Urothelium cell line (cell line): ENCODE results near the gene FSD1.
A peak's percentile ranks its signal among the peaks of the same experiment; 100 is the strongest.
"Not testable (repeated sequence)": the region's sequence is repeated elsewhere in the genome, so short reads cannot be mapped to it uniquely, and the experiment has no call there.

Source experiments
- DNase-seq: peaks from one replicate; pipeline ENCODE4 v3.0.0; 2011; ENCODE audit warnings: low spot score, mixed read lengths
- FAIRE-seq: peaks from 2 replicates; lab custom pipeline; 2011; peaks lifted over from hg19 to GRCh38; lab: Jason Lieb, UNC

Gene FSD1

DNA sequence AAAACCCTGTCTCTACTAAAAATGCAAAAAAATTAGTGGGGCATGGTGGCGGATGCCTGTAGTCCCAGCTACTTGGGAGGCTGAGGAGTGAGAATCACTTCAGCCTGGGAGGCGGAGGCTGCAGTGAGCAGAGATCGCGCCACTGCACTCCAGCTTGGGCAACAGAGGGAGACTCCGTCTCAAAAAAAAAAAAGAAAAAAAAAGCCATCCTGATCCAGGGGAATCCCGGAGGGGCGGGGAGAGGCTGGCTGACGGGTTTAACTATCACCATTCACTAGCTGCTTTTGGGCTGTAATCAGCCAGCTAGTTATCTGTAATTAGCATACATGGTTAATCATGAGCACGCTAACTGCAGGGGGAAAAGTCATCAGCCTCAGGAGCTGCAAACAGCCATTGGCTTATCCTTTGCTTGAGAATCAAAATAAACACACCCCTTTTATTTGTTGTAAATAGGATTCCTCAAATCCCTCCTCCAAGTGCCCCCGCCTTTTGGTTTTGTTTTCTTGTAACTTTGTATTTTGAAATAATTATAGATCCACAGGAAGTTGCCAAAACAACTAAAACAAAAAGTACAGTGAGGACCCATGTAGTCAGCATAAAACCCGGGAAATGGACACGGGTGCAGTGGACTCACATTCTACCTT, 9.6 kb downstream of the FSD1 start:
- FAIRE-seq, result no peak
- DNase-seq, result no peak

DNA sequence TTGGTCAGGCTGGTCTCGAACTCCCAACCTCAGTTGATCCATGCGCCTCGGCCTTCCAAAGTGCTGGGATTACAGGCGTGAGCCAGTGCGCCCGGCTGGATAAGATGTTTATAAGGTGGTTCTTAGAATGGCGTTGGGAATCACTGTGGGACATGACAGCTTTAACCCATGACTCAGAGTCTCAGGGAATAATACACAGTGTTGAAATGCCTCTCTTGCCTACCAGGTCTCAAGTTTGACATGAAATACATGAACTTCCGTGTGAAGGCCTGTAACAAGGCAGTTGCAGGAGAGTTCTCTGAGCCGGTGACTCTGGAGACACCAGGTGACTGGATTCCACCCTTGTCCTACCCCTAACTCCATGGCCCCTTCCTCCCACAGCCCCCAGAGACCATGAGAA, 12.6 kb downstream of the FSD1 start:
- FAIRE-seq (no peak), DNase-seq (no peak)

DNA sequence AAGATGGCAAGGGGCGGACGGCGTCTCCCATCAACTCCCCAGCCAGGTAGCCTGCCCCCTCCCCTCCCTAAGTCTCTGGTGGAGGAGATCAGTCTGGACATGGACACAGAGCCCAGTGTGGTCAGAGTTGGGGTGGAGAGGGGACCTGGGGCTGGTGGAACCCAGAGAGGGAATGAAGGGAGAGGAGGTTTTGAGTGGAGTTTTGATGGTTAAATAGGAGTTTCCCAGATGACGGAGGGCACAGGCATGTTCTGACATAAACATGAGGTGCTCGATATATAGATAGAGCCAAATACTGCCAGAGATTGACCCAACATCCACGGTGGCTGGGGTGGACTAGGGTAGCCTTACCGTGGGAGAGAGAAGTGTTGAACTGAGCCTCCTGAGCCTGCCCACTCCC, 14.1 kb downstream of the FSD1 start:
- FAIRE-seq (no peak), DNase-seq (no peak)

DNA sequence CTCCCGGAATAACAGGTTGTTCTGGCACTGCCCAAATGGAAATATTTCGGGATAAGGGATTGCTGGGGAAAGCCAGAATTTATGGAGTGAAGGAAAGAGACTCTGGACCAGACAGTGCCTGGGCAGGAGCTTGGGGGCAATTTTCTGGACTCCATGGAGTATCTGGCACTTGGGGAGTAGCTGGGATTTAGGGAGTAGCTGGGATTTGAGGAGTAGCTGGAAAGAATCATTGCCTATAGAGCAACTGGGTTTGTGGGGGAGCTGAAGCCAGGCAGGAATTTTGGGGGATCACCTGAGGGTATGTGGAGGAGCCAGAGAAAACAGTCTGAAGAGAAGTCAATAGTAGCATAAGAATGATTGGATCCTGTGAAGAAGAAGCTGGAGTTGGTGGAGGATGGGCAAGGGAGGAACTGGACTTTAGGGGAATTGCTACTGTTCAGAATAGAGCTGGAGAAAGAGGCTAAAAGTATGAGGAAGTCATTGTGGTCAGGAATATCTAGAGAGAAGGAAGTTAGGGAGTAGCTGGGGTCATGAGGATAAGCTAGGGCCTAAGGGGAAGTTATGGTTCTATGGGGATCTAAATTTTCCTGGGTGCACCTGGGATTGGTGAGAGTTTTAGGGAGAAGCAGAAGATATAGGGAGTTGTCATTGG, 14.8 kb downstream of the FSD1 start:
- DNase-seq (no peak), FAIRE-seq (no peak)

DNA sequence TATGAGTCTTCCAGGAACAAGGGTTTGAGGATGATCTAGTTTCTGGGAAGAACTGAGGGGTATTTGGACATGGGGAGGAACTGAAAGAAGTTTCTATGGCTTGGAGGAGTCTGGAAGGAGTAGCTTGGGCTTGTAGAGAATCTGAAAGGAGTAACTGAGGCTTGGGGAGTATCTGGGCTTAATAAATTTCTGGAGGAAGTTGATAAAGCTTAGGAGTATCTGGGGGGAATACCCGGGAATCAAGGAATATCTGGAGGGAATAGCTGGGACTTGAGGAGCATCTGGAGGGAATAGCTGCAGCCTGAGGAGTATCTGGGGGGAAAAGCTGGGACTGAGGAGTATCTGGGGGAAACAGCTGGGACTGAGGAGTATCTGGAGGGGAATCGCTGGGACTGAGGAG, 16.0 kb downstream of the FSD1 start:
- DNase-seq (no peak), FAIRE-seq (no peak)

DNA sequence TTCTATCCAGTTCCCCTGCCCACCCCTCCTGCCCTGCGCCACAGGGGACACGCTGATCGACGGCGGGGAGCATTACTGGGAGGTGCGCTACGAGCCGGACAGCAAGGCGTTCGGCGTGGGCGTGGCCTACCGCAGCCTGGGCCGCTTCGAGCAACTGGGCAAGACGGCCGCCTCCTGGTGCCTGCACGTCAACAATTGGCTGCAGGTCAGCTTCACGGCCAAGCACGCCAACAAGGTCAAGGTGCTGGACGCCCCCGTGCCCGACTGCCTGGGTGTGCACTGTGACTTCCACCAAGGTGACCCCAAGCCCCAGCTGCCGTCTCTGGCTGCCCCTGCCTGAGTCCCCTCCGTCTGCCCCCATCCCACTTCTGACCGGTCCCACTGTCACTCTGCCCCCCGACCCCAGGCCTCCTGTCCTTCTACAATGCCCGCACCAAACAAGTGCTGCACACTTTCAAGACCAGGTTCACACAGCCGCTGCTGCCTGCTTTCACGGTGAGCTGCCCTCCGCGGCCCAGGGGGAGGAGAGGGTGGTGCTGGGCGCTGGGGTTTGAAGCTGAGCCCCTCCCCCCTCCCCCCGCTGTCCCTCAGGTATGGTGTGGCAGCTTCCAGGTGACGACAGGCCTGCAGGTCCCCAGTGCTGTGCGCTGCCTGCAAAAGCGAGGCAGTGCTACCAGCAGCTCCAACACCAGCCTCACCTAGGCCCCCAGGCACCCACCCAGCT, 18.7 kb downstream of the FSD1 start:
- FAIRE-seq (no peak), DNase-seq (no peak)

DNA sequence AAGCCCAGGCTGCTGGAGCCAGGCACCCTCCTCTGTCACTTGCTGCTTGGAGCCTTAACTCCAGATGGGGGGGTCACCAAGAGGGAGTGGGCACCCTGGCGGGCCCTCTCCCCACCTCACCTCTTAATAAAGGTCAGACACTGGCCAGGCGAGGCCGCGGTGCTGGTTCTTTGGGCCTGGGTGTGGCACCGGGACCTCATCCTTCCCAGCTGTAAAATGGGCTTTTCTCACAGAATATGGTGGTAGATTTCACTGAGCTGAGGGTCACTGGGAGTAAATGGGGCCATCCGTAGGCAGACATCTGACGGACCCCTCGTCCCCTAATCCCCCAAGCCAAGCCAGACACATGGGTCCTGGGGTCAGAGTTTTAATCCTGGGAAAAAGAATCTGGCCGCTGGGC, 19.3 kb downstream of the FSD1 start:
- no peak for DNase-seq
- FAIRE-seq, result no peak

DNA sequence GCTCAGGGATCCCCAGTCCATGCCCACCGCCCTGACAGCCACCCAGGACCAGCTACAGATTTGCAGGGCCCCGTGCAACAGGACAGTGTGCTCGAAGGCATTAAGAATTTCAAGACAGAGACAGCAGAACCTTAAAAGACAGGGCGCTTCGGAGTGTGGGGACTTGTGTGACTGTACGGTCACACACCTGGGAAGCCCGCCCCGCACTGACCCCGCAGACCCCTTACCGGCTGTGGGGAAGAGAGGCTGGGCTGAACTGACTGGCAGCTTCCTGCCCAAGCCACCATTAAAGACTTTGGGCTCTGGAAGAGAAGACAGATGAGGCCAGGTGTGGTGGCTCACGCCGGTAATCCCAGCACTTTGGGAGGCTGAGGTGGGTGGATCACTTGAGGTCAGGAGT, 19.8 kb downstream of the FSD1 start:
- DNase-seq, result no peak
- no peak for FAIRE-seq

DNA sequence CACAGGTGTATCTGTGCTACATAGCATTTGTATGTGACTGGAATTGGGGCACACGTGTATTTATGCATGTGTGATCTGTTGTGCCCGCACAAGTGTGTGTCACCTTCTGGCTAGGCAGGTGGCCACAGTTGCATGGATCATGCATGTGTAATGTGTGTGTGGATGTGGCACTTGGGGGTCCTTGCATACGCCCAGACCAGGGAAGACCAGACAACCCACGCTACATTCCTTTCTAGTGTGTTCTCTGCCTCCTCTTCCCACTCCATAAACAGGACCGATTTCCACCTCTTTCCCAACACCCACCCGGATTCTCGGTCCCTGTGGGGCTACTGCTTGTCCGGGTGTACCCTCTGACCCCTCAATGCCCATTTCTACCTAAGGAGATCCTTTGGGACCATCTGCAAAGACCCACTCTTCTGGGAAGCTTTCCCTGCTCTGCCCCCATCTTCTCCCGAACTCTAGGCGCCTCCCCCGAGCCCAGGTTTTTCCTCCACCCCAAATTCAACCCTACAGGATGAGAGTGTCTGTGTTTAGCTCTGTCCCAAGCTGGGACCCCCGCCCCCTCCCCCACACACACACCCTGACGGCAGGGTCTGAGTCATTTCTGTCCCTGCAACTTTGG, 21.9 kb downstream of the FSD1 start:
- FAIRE-seq, result no peak

DNA sequence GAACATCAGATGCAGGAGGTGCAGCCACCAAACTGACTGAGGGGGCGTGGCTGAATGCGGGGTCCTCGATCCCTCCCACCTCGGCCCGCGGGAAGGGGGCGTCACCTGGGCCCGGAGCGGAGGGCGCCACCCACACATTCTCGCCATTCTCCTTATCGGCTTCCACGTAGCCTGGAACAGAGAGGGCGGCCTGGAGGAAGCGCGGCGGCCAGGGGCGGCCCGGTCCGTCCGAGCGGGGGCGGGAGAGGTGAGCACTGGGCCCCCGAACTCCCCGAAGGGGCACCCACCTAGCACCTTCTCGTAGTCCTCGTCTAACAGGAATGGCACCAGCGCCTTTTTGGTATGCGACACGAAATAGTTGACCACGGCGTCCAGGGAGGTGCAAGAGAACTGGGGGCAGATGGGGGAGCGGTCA, 22.4 kb downstream of the FSD1 start:
- FAIRE-seq (no peak), DNase-seq (no peak)

More for the DNA sequence above, 21.9 kb downstream of the FSD1 start:
- DNase-seq, result no peak

DNA sequence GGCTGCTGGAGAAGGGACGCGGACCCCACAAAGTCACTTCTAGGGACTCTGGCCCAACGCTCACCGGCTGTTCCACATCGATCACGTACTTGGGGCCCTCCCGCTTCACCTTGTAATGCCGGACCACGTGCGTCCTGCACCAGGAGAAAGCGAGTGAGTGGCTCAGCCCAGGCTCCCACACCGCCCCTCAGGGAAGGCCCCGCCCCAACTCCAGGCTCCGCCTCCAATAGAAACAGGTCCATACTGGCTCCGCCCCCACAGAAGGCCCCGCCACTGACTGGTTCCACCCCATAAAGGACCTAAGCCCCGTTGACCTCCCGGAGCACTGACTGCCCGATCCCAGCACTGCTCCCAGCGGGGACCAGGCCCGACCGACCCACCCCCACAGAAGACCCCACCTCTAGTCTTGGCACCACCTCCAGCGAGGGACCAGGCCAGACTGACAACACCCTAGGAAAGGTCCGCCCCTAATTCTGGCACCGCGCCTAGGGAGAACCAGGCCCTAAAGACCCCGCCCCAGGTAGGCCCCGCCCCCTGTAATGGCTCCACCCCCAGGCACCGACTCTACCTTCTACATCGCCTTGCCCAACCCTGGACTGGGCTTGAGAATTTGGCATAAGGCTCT, 23.0 kb downstream of the FSD1 start:
- peak; percentile 52 for DNase-seq
- FAIRE-seq, result no peak

DNA sequence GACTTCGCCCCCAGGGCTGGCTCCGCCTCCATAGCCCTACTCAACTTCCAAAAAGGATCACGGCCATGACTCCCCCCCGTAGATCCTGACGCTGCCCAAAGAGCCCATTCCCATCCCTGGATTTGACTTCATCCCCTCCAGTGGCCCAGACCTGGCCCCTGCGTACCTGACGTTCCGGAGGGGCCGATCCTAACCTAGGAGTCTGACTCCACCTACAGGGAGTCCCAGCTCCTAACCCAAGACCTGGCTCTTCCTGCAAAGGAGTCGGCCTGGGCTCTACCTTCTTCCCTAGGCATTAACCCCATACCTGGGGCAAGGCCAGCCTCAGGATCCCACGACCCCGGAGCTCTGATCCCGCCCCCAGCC, 23.5 kb downstream of the FSD1 start:
- DNase-seq, result no peak

DNA sequence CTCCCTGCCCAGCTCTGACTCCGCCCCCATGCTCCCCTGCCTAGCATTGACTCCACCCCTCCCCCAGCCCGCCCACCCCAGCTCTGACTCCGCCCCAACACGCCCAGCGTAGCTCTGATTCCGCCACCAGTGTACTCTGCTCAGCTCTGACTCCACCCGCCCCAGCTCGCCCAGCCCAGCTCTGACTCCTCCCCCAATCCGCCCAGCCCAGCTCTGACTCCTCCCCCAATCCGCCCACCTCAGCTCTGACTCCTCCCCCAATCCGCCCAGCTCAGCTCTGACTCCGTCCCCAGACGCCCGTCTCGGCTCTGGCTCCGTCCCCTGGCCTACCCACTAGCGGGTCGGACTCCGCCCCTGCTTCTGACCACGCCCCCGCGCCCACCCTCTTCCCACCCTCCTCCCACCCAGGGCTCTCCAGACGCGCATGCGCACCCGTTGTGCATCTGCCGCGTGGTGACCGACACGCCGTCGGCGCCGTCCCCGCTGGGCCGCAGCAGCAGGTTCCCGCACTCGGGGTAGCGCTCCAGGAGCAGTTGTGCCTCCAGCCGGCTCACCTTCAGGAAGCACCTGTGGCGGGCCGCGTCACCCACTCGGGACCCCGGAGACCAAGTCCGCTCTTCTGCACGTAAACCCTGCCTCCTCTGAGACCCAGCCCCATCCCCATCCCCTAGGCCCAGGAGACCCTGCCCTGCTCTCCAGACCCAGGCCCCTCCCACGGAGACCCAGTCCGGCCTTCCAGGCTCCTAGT, 24.0 kb downstream of the FSD1 start:
- DNase-seq (peak; percentile 93), FAIRE-seq (no peak)

More for the DNA sequence above, 23.5 kb downstream of the FSD1 start:
- FAIRE-seq, result no peak

DNA sequence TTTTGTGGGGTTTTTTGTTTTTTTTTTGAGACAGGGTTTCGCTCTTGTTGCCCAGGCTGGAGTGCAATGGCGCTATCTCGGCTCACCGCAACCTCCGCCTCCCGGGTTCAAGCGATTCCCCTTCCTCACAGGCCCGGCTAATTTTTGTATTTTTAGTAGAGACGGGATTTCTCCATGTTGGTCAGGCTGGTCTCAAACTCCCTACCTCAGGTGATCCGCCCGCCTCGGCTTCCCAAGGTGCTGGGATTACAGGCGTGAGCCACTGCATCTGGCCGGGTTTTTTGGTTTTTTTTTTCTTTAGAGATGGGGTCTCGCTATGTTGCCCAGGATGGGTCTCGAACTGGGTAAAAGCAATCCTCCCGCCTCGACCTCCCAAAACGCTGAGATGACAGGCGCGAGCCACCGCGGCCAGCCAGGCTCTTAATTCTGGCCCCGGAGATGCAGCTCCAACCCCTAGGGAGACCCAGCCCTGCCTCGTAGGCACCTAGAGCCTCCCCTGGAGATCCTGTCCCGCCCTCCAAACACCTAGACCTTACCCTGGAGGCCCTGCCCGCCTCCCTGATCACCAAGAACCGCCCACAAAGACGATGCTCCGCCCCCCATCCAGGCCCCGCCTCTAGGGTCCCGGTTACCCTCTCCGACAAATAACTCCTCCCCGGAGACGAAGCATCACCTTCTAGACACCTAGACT, 24.7 kb downstream of the FSD1 start:
- DNase-seq, result peak; percentile 41
- FAIRE-seq, result not testable (repeated sequence)

DNA sequence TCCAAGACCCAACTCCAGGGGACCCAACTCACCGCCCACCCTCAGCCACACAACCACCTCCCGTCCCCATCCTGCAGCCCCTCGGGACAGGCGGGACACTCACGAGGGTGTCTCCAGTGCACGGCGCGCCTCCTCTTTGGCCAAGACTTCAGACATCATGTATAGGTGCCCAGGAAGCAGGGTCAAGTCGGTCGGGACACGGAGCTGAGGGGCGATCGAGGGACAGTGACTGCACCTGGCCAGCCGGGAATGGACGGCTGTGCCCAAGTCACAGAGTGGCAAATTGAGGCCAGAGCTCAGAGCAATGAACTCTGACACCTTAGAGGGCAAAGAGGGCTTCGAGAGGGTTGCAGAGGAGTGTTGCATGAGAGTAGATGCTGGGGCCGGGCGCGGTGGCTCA, 25.5 kb downstream of the FSD1 start:
- FAIRE-seq, result no peak
- no peak for DNase-seq

DNA sequence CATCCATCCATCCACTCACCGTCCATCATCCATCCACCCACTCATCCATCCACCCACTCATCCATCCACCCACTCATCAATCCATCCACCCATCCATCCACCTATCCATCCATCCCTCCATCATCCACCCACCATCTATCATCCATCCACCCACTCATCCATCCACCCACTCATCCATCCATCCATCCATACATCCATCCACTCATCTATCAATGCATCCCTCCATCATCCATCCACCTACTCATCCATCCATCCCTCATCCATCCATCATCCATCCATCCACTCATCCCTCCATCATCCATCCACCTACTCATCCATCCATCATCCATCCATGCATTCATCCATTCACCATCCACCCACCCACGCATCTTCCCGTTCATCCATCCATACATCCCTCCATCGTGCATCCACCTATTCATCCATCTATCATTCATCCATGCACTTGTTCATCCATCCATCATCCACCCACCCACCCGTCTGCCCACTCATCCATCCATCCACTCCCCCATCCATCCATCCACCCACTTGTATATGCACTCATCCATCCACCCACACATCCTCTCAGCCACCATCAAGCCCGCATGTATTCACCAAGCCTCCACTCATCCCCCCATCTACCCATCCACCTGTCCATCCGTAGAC, 30.7 kb downstream of the FSD1 start:
- DNase-seq (no peak), FAIRE-seq (peak; percentile 89)

DNA sequence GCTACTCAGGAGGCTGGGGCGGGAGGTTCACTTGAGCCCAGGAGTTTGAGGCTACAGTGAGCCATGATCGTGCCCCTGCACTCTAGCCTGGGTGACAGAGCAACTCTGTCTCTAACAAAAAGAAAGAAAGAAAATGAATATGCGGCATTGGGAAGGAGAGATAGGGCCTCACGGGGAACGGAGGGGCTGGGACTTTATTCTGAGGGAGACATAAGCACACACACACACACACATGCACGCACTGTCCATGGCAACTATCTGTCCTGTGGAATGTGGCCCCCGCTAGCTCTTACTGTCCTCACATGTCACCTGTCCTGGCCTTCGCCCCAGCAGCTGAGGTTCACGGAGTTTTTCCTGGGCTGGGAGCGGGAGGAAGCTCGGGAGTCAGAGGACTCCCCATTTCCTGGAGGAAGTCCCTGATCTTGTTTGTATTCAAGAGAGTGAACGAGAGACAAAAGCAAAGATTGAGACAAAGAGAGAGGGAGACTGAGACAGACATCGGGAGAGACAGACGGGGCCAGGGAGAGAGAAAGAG, 33.6 kb downstream of the FSD1 start:
- no peak for FAIRE-seq
- DNase-seq, result no peak

DNA sequence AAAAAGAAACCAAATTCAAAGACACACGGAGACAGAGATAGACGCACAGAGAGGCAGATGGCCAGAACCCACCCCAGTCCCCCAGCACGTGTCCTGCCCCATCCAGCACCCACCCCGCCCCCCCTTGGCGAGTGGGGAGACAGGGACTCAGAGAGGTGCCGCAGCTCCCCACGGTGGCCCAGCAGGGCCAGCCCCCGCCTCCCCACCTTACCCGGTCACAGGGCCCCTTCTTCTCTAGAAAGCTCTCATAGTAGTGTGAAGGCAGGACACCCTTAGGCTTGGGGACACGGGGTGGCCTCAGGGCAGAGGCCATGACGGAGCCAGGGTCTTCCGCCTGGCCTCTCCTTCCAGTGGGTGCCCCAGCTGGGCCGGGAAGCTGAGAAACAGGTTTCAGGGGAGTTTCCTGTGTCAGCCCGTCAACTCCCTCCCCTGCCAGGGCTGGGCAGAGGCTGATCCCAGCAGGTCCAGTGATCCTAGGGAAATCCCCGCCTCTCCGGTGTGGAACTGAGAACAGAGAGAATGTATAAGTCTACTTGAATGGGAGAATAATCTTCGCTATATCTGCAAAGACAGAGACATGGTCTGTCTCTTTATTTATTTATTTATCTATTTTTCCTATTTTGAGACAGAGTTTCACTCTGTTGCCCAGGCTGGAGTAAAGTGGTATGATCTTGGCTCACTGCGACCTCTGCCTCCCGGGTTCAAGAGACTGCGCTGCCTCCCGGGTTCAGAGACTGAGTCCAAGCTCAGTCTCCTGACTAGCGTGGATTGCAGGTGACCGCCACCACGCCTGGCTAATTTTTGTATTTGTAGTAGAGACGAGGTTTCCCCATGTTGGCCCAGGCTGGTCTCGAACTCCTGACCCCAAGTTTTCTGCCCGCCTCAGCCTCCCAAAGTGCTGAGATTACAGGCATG, 34.3 kb downstream of the FSD1 start, which contains the start of gene STAP2:
Gene STAP2, minus strand, starts transcription at position 387 of the 915 bp plus-strand sequence. Its CDS starts 74 bp downstream, at position 313.
- DNase-seq (no peak), FAIRE-seq (no peak)
